Central memory CD4-positive, alpha-beta T cell (primary cell): ENCODE results near the gene CT45A7.
"Not testable (repeated sequence)": the region's sequence is repeated elsewhere in the genome, so short reads cannot be mapped to it uniquely, and the experiment has no call there.

Experiments used
- DNase-seq: peaks from one replicate; pipeline ENCODE4 v3.0.0; 2022
- total RNA-seq, 3 experiments: gene quantifications; one replicate each; lab custom pipeline; 2026; lab: John Stamatoyannopoulos, UW

CT45A7 gene
- total RNA-seq = 0 reads per million in 3 experiments

GRCh38 chrX:135837180-135837579, at the start of gene CT45A7:
TSS of gene CT45A7 (minus strand) at chrX:135837280. CDS start at chrX:135833533, 3,747 bp downstream.
- DNase-seq = not testable (repeated sequence)

- DNase-seq = not testable (repeated sequence)
These were observed 45.7 kb upstream of the CT45A7 start for GRCh38 chrX:135882741-135883140.

GRCh38 chrX:135871712-135872111, 34.6 kb upstream of the CT45A7 start, which contains the start of gene CT45A9:
TSS of gene CT45A9 (minus strand) at chrX:135871812. CDS start at chrX:135868061, 3,751 bp downstream.
- DNase-seq = not testable (repeated sequence)

- DNase-seq = not testable (repeated sequence)
These were observed 17.4 kb upstream of the CT45A7 start, which contains the start of gene CT45A8 for GRCh38 chrX:135854438-135854837. TSS of gene CT45A8 (minus strand) at chrX:135854538. CDS start at chrX:135850783, 3,755 bp downstream.

- not testable (repeated sequence) for DNase-seq
These were observed 17.2 kb downstream of the CT45A7 start, which contains the start of gene CT45A2 for GRCh38 chrX:135819912-135820311. TSS of gene CT45A2 (minus strand) at chrX:135820012. CDS start at chrX:135816265, 3,747 bp downstream.

- DNase-seq = not testable (repeated sequence)
These were observed 34.4 kb downstream of the CT45A7 start, which contains the start of gene CT45A6 for GRCh38 chrX:135802687-135803086. TSS of gene CT45A6 (minus strand) at chrX:135802787. CDS start at chrX:135798993, 3,794 bp downstream.

GRCh38 chrX:135785403-135785802, 51.7 kb downstream of the CT45A7 start, which contains the start of gene CT45A5:
TSS of gene CT45A5 (minus strand) at chrX:135785503. CDS start at chrX:135781729, 3,774 bp downstream.
- DNase-seq = not testable (repeated sequence)
